Endodermal cell (in vitro differentiated cells): ENCODE results near the gene HOXD12. TPM values are rescaled to one million over a fixed set of nuclear protein-coding genes. Genes with fewer than 3 reads are reported as not detected.

Experiments
- DNase-seq: peaks from one replicate; pipeline ENCODE4 v3.0.0-alpha.2; 2017
- H3K27ac ChIP-seq: 2 replicates; pipeline ENCODE4 v1.5.1; 2013; ENCODE audit warnings: mild to moderate bottlenecking, low read depth, low read length, moderate library complexity
- H3K27me3 ChIP-seq: 2 replicates; pipeline ENCODE4 v1.6.1; 2013; ENCODE audit warnings: mild to moderate bottlenecking, low read length, moderate library complexity; ENCODE audit not compliant: insufficient read depth, control insufficient read depth, poor library complexity, severe bottlenecking
- H3K36me3 ChIP-seq: 2 replicates; pipeline ENCODE4 v1.7.0; 2013; ENCODE audit warnings: mild to moderate bottlenecking, low read length, moderate library complexity; ENCODE audit not compliant: control insufficient read depth, insufficient read depth
- H3K4me1 ChIP-seq: one replicate; pipeline ENCODE4 v1.7.0; 2013; ENCODE audit warnings: low read length; ENCODE audit not compliant: control insufficient read depth, insufficient read depth
- H3K4me3 ChIP-seq: 2 replicates; pipeline ENCODE4 v1.5.1; 2013; ENCODE audit warnings: mild to moderate bottlenecking, low read length, moderate library complexity
- H3K9ac ChIP-seq: 2 replicates; pipeline ENCODE4 v1.6.1; 2013; ENCODE audit warnings: mild to moderate bottlenecking, low read length, moderate library complexity; ENCODE audit not compliant: poor library complexity, severe bottlenecking; ENCODE audit errors: extremely low read depth
- H3K9me3 ChIP-seq: 2 replicates; pipeline ENCODE4 v1.6.1; 2013; ENCODE audit warnings: mild to moderate bottlenecking, low read length, moderate library complexity; ENCODE audit not compliant: control insufficient read depth
- H3K27ac Mint-ChIP-seq: 2 replicates; pipeline ENCODE4 v1.8.0; 2020; ENCODE audit warnings: mixed read lengths
- H3K27me3 Mint-ChIP-seq: 2 replicates; pipeline ENCODE4 v1.8.0; 2021; ENCODE audit warnings: mild to moderate bottlenecking, mixed read lengths; ENCODE audit not compliant: insufficient read depth
- H3K36me3 Mint-ChIP-seq: 2 replicates; pipeline ENCODE4 v1.8.0; 2020; ENCODE audit warnings: low read depth, mixed read lengths
- H3K4me1 Mint-ChIP-seq: 2 replicates; pipeline ENCODE4 v1.8.0; 2020; ENCODE audit warnings: mixed read lengths
- H3K4me3 Mint-ChIP-seq: 2 replicates; pipeline ENCODE4 v1.8.0; 2020; ENCODE audit warnings: mild to moderate bottlenecking, moderate library complexity, mixed read lengths
- H3K9me3 Mint-ChIP-seq: 2 replicates; pipeline ENCODE4 v1.8.0; 2020; ENCODE audit warnings: mild to moderate bottlenecking, mixed read lengths
- CTCF ChIP-seq: fragments of 200-600 bp; sonication (generic); conservative IDR thresholded peaks from 2 replicates; pipeline ENCODE4 v1.5.0; 2021; ENCODE audit warnings: antibody characterized with exemption, mild to moderate bottlenecking
- WGBS, 2 experiments: methylation state at CpG; one replicate each; pipeline versions ENCODE4 v1.1.5 to v1.1.7; 2013; ENCODE audit warnings: missing lambda C conversion rate in 2 of 2, mixed read lengths in 1 of 2; ENCODE audit not compliant: insufficient coverage in 1 of 2, insufficient read length in 1 of 2; 5-methylcytosine and 5-hydroxymethylcytosine counted together
- total RNA-seq, 2 donors: library from RNA; stranded (reverse); fragmentation: NEBNext Ultra II Directional in 1 of 2; extraction: Animal tissue kit (Norgen Biotek cat#: 25700) in 1 of 2; gene quantifications; 2 replicates in 1 of 2; 3 replicates in 1 of 2; pipeline ENCODE4 v1.2.1, GENCODE V29; 2021

Gene HOXD12
- total RNA-seq, 2 donors from 2014 or later: not detected

DNA sequence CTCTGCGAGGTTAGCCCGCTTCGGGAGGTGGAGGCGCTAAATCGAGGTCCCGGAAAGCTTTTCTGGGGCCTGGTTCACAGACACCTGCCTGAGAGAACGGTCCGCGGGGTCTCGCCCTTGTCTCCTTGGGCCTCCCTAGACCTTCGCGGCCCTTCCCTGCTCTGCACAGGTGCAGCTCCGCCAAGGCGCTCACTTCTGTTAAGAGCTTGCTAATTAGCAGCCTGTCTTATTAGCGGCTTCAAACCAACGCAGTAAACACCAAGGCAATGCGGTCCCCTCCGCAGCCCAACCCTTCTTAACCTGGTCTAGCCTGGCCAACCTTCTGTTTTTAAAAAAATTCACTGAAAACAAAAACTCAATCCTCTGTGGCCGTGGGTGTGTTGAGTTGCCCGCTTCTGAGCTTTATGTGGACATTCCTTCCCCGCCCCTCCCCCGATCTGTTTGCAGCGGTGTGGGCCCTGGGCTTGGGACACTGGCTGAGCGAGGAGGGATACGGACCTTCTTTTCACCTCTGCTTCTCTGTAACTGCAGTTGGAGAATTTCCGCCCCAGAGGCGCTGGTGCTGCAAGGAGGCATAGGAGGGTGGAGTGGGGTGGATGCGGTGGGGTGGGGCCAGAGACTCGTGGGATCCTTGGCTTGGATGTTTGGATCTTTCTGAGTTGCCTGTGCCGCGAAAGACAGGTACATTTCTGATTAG, 48.4 kb downstream of the HOXD12 start:
- peaks cover 8% of the 10 kb centered on the region for H3K4me1 Mint-ChIP-seq
- no peaks in the 10 kb centered on the region for H3K9me3 ChIP-seq
- WGBS, 2 experiments: 4 to 7% methylated on average over 8 to 31 of the region's 31 CpGs
- peaks cover 100% of the 10 kb centered on the region for H3K27me3 Mint-ChIP-seq
- no peak overlapping the region for H3K4me3 Mint-ChIP-seq
- no peaks in the 10 kb centered on the region for H3K4me1 ChIP-seq
- H3K36me3 ChIP-seq: no peaks in the 10 kb centered on the region
- no peaks in the 10 kb centered on the region for H3K9me3 Mint-ChIP-seq
- no peak overlapping the region for H3K9ac ChIP-seq
- H3K27ac Mint-ChIP-seq: no peak overlapping the region
- no peaks in the 10 kb centered on the region for H3K36me3 Mint-ChIP-seq
- H3K4me3 ChIP-seq: no peak overlapping the region
- H3K27me3 ChIP-seq: peaks cover 100% of the 10 kb centered on the region
- no peak for TF ChIP-seq CTCF
- H3K27ac ChIP-seq: no peak overlapping the region
- DNase-seq: peak; percentile 71

- Mint-ChIP-seq H3K27me3 (peaks cover 100% of the 10 kb centered on the region), H3K27ac (no peak overlapping the region), H3K36me3 (no peaks in the 10 kb centered on the region), H3K9me3 (no peaks in the 10 kb centered on the region), H3K4me3 (no peak overlapping the region), H3K4me1 (peaks cover 8% of the 10 kb centered on the region)
- no peak overlapping the region for H3K4me3 ChIP-seq
- no peak for TF ChIP-seq CTCF
- no peak overlapping the region for H3K27ac ChIP-seq
- H3K9me3 ChIP-seq: no peaks in the 10 kb centered on the region
- H3K9ac ChIP-seq: no peak overlapping the region
- 20 to 27% methylated on average over 3 to 11 of the region's 11 CpGs for WGBS, 2 experiments
- H3K4me1 ChIP-seq: no peaks in the 10 kb centered on the region
- no peaks in the 10 kb centered on the region for H3K36me3 ChIP-seq
- H3K27me3 ChIP-seq: peaks cover 100% of the 10 kb centered on the region
- no peak for DNase-seq
Measured at GRCh38 chr2:176148751-176149421, 49.3 kb downstream of the HOXD12 start.

DNA sequence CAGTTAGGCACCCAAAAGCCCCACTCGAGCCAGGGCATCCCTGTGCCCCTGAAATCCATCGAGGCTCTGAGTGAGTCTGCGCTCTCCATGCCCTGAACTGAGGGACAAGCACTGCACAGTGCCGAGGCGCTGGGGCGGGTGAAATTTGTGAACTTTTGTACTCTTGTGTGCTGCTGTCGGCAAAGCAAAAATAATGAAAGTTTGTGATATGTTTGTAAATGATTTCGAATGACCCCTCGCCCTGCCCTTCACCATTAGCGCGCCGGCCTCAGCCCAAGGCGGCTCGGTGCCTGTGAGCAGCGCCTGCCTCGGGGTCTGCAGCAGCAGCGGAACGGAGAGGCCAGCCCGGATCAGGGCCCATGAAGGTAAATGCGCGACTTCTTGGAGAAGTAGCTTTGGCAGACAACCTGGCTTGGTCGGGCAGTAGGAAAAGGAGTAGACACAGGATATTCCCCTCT, 49.9 kb downstream of the HOXD12 start:
- Mint-ChIP-seq H3K27me3 (peaks cover 100% of the 10 kb centered on the region), H3K4me1 (peaks cover 8% of the 10 kb centered on the region), H3K36me3 (no peaks in the 10 kb centered on the region), H3K4me3 (no peak overlapping the region), H3K9me3 (no peaks in the 10 kb centered on the region), H3K27ac (no peak overlapping the region)
- Histone ChIP-seq H3K9me3 (no peaks in the 10 kb centered on the region), H3K4me1 (no peaks in the 10 kb centered on the region), H3K27me3 (peaks cover 100% of the 10 kb centered on the region), H3K27ac (no peak overlapping the region), H3K36me3 (no peaks in the 10 kb centered on the region), H3K4me3 (no peak overlapping the region), H3K9ac (no peak overlapping the region)
- peak; percentile 61 for DNase-seq
- WGBS, 2 experiments: 9 to 12% methylated on average over 15 to 22 of the region's 22 CpGs
- TF ChIP-seq CTCF: no peak
